ENCODE data around the gene BAHD1.

DNA sequence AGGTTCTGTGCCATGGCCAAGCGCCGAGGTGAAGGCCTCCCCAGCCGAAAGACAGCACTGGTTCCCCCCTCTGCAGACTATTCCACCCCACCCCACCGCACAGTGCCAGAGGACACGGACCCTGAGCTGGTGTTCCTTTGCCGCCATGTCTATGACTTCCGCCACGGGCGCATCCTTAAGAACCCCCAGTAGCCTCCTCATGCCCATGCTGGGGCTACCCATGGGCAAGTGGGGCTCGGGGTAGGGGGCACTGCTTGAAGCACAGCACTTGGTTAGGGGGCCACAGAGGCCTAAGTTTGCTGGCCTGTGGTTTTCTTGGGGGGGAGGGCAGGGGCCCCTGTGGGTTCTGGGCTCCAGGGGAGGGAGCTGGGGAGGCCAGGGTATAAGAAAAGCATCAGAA, 25.2 kb downstream of the BAHD1 start:
- TF ChIP-seq, protein P1, sequence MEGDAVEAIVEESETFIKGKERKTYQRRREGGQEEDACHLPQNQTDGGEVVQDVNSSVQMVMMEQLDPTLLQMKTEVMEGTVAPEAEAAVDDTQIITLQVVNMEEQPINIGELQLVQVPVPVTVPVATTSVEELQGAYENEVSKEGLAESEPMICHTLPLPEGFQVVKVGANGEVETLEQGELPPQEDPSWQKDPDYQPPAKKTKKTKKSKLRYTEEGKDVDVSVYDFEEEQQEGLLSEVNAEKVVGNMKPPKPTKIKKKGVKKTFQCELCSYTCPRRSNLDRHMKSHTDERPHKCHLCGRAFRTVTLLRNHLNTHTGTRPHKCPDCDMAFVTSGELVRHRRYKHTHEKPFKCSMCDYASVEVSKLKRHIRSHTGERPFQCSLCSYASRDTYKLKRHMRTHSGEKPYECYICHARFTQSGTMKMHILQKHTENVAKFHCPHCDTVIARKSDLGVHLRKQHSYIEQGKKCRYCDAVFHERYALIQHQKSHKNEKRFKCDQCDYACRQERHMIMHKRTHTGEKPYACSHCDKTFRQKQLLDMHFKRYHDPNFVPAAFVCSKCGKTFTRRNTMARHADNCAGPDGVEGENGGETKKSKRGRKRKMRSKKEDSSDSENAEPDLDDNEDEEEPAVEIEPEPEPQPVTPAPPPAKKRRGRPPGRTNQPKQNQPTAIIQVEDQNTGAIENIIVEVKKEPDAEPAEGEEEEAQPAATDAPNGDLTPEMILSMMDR (conservative IDR thresholded peaks at IDR 0.05 in 1 of 2, IDR thresholded peaks at IDR 0.05 in 1 of 2; ENCODE audit: low read depth in 1 of 2, low read length in 2 of 2), result no peak
- TF ChIP-seq EZH2 (IDR thresholded peaks at IDR 0.05; ENCODE audit: low read length, missing control alignments), result no peak

Data from fibroblast of lung (primary cell).